GM12878 (cell line): ENCODE measurements around the gene PTPRN2. TPM values are rescaled to one million over a fixed set of nuclear protein-coding genes. Genes with fewer than 3 reads are reported as not detected.

Experiments used
- ATAC-seq: fragments of 200-7000 bp; cut with Tn5 transposase; 3 replicates; pipeline ENCODE4 v1.9.1; 2020; ENCODE audit warnings: mild to moderate bottlenecking, moderate library complexity
- BruUV-seq: library from RNA; stranded (reverse); fragments of 400-500 nt; replicated peaks from 2 replicates; lab custom pipeline; 2021; lab: Mats Ljungman, UMichigan
- CTCF ChIA-PET: fragments of 300-600 bp; sonication (Branson Sonifier 250); formaldehyde crosslinking; extraction: SDS; loops from one replicate; lab custom pipeline; 2021; ENCODE audit warnings: inconsistent platforms; lab: Yijun Ruan, JAX
- POLR2A ChIA-PET: fragments of 350-600 bp; formaldehyde crosslinking; extraction: SDS; loops from one replicate; lab custom pipeline; 2021; ENCODE audit warnings: inconsistent platforms; lab: Charles Lee
- RAD21 ChIA-PET: fragments of 300-600 bp; sonication (Branson Sonifier 250); formaldehyde crosslinking; loops from one replicate; lab custom pipeline; 2023; ENCODE audit warnings: antibody characterized with exemption; ENCODE audit not compliant: unreplicated experiment; lab: Charles Lee
- SMC1A ChIA-PET: fragments of 300-600 bp; sonication (Branson Sonifier 250); formaldehyde crosslinking; loops from one replicate; lab custom pipeline; 2023; ENCODE audit not compliant: unreplicated experiment, uncharacterized antibody; lab: Charles Lee
- DNase-seq: peaks from one replicate; pipeline ENCODE4 v3.0.0-alpha.2; 2011; ENCODE audit warnings: low read depth, low spot score
- FAIRE-seq: peaks from 3 replicates; lab custom pipeline; 2011; peaks lifted over from hg19 to GRCh38; lab: Jason Lieb, UNC
- H2AFZ ChIP-seq: 2 replicates; pipeline ENCODE4 v1.6.0; 2011; ENCODE audit warnings: low read depth, low read length, control low read depth; ENCODE audit not compliant: control insufficient read depth
- H3K27ac ChIP-seq: 2 replicates; pipeline ENCODE4 v1.5.1; 2011; ENCODE audit warnings: control low read depth; ENCODE audit not compliant: control insufficient read depth, insufficient read depth
- H3K27me3 ChIP-seq, 2 experiments: replicated peaks in 1 of 2; 2 replicates each; pipeline versions ENCODE4 v1.6.0 to v1.6.1; 2011; ENCODE audit warnings: low read length in 1 of 2; ENCODE audit not compliant: control insufficient read depth in 2 of 2, insufficient read depth in 2 of 2
- H3K36me3 ChIP-seq, 2 experiments: 2 replicates each; pipeline ENCODE4 v1.5.1; 2011; ENCODE audit warnings: low read length in 1 of 2; ENCODE audit not compliant: control insufficient read depth in 2 of 2, insufficient read depth in 2 of 2
- H3K4me1 ChIP-seq: 2 replicates; pipeline ENCODE4 v1.6.1; 2011; ENCODE audit warnings: mild to moderate bottlenecking, low read length, moderate library complexity, mixed read lengths; ENCODE audit not compliant: control insufficient read depth, insufficient read depth
- H3K4me2 ChIP-seq: 2 replicates; pipeline ENCODE4 v1.6.0; 2011; ENCODE audit warnings: control low read depth; ENCODE audit not compliant: control insufficient read depth, insufficient read depth
- H3K4me3 ChIP-seq: fragments of 200-600 bp; sonication (generic); 2 replicates; pipeline ENCODE4 v1.5.1; 2016
- H3K79me2 ChIP-seq: 2 replicates; pipeline ENCODE4 v1.6.0; 2011; ENCODE audit warnings: low read length; ENCODE audit not compliant: control insufficient read depth, insufficient read depth
- H3K9ac ChIP-seq: 2 replicates; pipeline ENCODE4 v1.8.0; 2011; ENCODE audit warnings: low read length, control low read depth, mixed read lengths; ENCODE audit not compliant: control insufficient read depth, insufficient read depth
- H3K9me3 ChIP-seq: replicated peaks from 3 replicates; pipeline ENCODE4 v1.5.1; 2011; ENCODE audit warnings: mild to moderate bottlenecking, low read length; ENCODE audit not compliant: control insufficient read depth, insufficient read depth
- H4K20me1 ChIP-seq: 2 replicates; pipeline ENCODE4 v1.6.0; 2011; ENCODE audit not compliant: control insufficient read depth, insufficient read depth
- BRCA1 ChIP-seq: IDR thresholded peaks from 2 replicates; pipeline ENCODE4 v1.6.1; 2011; ENCODE audit warnings: low read depth, low read length, improper control_type of control experiment
- CHD4 ChIP-seq: fragments of 200-600 bp; sonication (generic); IDR thresholded peaks from 2 replicates; pipeline ENCODE4 v1.6.1; 2016; ENCODE audit warnings: mild to moderate bottlenecking
- EP300 ChIP-seq, 2 experiments: fragments of 150-350 bp in 1 of 2; IDR thresholded peaks; 2 replicates each; pipeline ENCODE4 v1.6.1; 2011 to 2012; ENCODE audit warnings: low read depth in 2 of 2, low read length in 2 of 2, borderline replicate concordance in 1 of 2, improper control_type of control experiment in 1 of 2, inconsistent platforms in 1 of 2; ENCODE audit not compliant: control insufficient read depth in 1 of 2
- HDGF ChIP-seq: fragments of 450-650 bp; IDR thresholded peaks from 2 replicates; pipeline ENCODE4 v1.6.1; 2016; ENCODE audit warnings: antibody characterized with exemption
- MTA2 ChIP-seq: fragments of 450-650 bp; IDR thresholded peaks from 2 replicates; pipeline ENCODE4 v1.6.1; 2016; ENCODE audit warnings: low read depth, mild to moderate bottlenecking, moderate library complexity
- SUZ12 ChIP-seq: fragments of 200-600 bp; sonication (generic); IDR thresholded peaks from one replicate; pipeline ENCODE4 v1.6.1; 2018; ENCODE audit warnings: antibody characterized with exemption, mild to moderate bottlenecking; ENCODE audit not compliant: unreplicated experiment
- WGBS: methylation state at CpG from one replicate; pipeline ENCODE4 v1.1.6; 2016; ENCODE audit warnings: low lambda C conversion rate; ENCODE audit not compliant: insufficient replicate concordance, insufficient coverage; ENCODE audit errors: missing lambda C conversion rate; 5-methylcytosine and 5-hydroxymethylcytosine counted together
- in situ Hi-C: fragments of 300-500 bp; cut with MboI; formaldehyde crosslinking; loops from 9 replicates; pipeline ENCODE4 v1.14.3; 2018; ENCODE audit warnings: mixed read lengths
- intact Hi-C: fragments of 100-400 bp; cut with micrococcal nuclease; formaldehyde crosslinking; loops from one replicate; pipeline ENCODE4 v1.14.2; 2022; ENCODE audit not compliant: unreplicated experiment
- polyA plus RNA-seq, 11 experiments: library from polyadenylated mRNA; depleted of rRNA in 4 of 11; unstranded in 6 of 11; stranded (reverse) in 5 of 11; fragments of >200 nt; fragmentation: Nextera tagmentation in 4 of 11; fragmentation: Illumina TruSeq in 1 of 11; extraction: Ambion mirVana in 4 of 11; extraction: Trizol in 1 of 11; gene quantifications; 1 replicate in 1 of 11; 2 replicates in 10 of 11; pipeline versions ENCODE4 v1.2.1 to v1.2.3, GENCODE V29; 2011 to 2016; ENCODE audit warnings: inconsistent platforms in 2 of 11, missing spikeins in 2 of 11, low read depth in 1 of 11
- total RNA-seq, 4 experiments: library from RNA; depleted of rRNA in 3 of 4; stranded (reverse); fragments of >200 nt in 3 of 4; fragmentation: Illumina TruSeq in 1 of 4; extraction: Trizol in 1 of 4; gene quantifications; 2 replicates each; pipeline versions ENCODE4 v1.2.1 to v1.2.3, GENCODE V29; 2013 to 2021
- TF ChIP-seq, protein P1 (sequence below): fragments of 450-650 bp; IDR thresholded peaks from 2 replicates; pipeline ENCODE4 v1.6.1; 2017; ENCODE audit warnings: mild to moderate bottlenecking, moderate library complexity
- TF ChIP-seq, protein P2 (sequence below): IDR thresholded peaks from 2 replicates; pipeline ENCODE4 v1.6.1; 2011; ENCODE audit warnings: borderline replicate concordance, low read depth, mild to moderate bottlenecking, moderate library complexity, low read length; ENCODE audit not compliant: insufficient read depth, poor library complexity, severe bottlenecking

The PTPRN2 gene
- total and polyA plus RNA-seq, 10 of the 15 experiments (the other 5 are each of a cell fraction or from before 2014, with no cell fraction given): 5.4 TPM; not detected in 9

GRCh38 chr7:157881048-157881771, 706.4 kb downstream of the PTPRN2 start:
- Histone ChIP-seq H3K4me1 (no peaks in the 10 kb centered on the region), H3K27me3 (no peaks in the 10 kb centered on the region), H3K9me3 (peaks cover 1% of the 10 kb centered on the region; the same call in 1 of the 3 replicates), H3K4me3 (no peak overlapping the region), H3K79me2 (no peaks in the 10 kb centered on the region), H3K27ac (no peak overlapping the region), H3K36me3 (no peaks in the 10 kb centered on the region), H3K9ac (no peak overlapping the region), H4K20me1 (no peaks in the 10 kb centered on the region), H3K4me2 (no peak overlapping the region), H2AFZ (no peak overlapping the region)
- intact Hi-C loops: no loop called here
- DNase-seq (no peak), FAIRE-seq (no peak), ATAC-seq (no peak)
- no TSS peak for BruUV-seq
- in situ Hi-C loops: no loop called here
- POLR2A ChIA-PET: no interaction called here
- SMC1A ChIA-PET: no interaction called here
- TF ChIP-seq HDGF: no peak
- CTCF ChIA-PET: no interaction called here
- WGBS: 56% methylated on average over 8 of the region's 8 CpGs
- RAD21 ChIA-PET: no interaction called here

GRCh38 chr7:157879391-157879790, 708.2 kb downstream of the PTPRN2 start:
- no peak overlapping the region for H3K4me2 ChIP-seq
- no peak overlapping the region for H3K27ac ChIP-seq
- ATAC-seq: no peak
- H3K79me2 ChIP-seq: no peaks in the 10 kb centered on the region
- in situ Hi-C loops: no loop called here
- no TSS peak for BruUV-seq
- TF ChIP-seq EP300 (IDR thresholded peaks at IDR 0.05; ENCODE audit: borderline replicate concordance in 1 of 2, control insufficient read depth in 1 of 2, low read depth in 2 of 2, low read length in 2 of 2): no peak
- TF ChIP-seq, protein P1, sequence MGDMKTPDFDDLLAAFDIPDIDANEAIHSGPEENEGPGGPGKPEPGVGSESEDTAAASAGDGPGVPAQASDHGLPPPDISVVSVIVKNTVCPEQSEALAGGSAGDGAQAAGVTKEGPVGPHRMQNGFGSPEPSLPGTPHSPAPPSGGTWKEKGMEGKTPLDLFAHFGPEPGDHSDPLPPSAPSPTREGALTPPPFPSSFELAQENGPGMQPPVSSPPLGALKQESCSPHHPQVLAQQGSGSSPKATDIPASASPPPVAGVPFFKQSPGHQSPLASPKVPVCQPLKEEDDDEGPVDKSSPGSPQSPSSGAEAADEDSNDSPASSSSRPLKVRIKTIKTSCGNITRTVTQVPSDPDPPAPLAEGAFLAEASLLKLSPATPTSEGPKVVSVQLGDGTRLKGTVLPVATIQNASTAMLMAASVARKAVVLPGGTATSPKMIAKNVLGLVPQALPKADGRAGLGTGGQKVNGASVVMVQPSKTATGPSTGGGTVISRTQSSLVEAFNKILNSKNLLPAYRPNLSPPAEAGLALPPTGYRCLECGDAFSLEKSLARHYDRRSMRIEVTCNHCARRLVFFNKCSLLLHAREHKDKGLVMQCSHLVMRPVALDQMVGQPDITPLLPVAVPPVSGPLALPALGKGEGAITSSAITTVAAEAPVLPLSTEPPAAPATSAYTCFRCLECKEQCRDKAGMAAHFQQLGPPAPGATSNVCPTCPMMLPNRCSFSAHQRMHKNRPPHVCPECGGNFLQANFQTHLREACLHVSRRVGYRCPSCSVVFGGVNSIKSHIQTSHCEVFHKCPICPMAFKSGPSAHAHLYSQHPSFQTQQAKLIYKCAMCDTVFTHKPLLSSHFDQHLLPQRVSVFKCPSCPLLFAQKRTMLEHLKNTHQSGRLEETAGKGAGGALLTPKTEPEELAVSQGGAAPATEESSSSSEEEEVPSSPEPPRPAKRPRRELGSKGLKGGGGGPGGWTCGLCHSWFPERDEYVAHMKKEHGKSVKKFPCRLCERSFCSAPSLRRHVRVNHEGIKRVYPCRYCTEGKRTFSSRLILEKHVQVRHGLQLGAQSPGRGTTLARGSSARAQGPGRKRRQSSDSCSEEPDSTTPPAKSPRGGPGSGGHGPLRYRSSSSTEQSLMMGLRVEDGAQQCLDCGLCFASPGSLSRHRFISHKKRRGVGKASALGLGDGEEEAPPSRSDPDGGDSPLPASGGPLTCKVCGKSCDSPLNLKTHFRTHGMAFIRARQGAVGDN: no peak
- TF ChIP-seq BRCA1: no peak
- TF ChIP-seq MTA2: no peak
- TF ChIP-seq CHD4: no peak
- no peak for TF ChIP-seq SUZ12
- TF ChIP-seq, protein P2, sequence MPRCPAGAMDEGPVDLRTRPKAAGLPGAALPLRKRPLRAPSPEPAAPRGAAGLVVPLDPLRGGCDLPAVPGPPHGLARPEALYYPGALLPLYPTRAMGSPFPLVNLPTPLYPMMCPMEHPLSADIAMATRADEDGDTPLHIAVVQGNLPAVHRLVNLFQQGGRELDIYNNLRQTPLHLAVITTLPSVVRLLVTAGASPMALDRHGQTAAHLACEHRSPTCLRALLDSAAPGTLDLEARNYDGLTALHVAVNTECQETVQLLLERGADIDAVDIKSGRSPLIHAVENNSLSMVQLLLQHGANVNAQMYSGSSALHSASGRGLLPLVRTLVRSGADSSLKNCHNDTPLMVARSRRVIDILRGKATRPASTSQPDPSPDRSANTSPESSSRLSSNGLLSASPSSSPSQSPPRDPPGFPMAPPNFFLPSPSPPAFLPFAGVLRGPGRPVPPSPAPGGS: no peak
- ChIA-PET RAD21 (no interaction called here), SMC1A (no interaction called here), CTCF (no interaction called here), POLR2A (no interaction called here)
- no peaks in the 10 kb centered on the region for H4K20me1 ChIP-seq
- H3K27me3 ChIP-seq: no peaks in the 10 kb centered on the region
- H3K9ac ChIP-seq: no peak overlapping the region
- H3K4me1 ChIP-seq: no peaks in the 10 kb centered on the region
- H3K9me3 ChIP-seq: peaks cover 1% of the 10 kb centered on the region; the same call in 1 of the 3 replicates
- intact Hi-C loops: no loop called here
- DNase-seq: no peak
- H3K36me3 ChIP-seq: no peaks in the 10 kb centered on the region
- 61% methylated on average over 10 of the region's 10 CpGs for WGBS
- H2AFZ ChIP-seq: no peak overlapping the region
- no peak for FAIRE-seq
- H3K4me3 ChIP-seq: no peak overlapping the region
